GM19467 (cell line): ENCODE data around the gene ANO9.
"Not testable (repeated sequence)": the region's sequence is repeated elsewhere in the genome, so short reads cannot be mapped to it uniquely, and the experiment has no call there.

Experiments used
- ATAC-seq: cut with Tn5 transposase; IDR thresholded peaks from one replicate; pipeline ENCODE4 v1.9.1; 2021; ENCODE audit warnings: mild to moderate bottlenecking, moderate library complexity; ENCODE audit not compliant: unreplicated experiment

The ANO9 gene

DNA sequence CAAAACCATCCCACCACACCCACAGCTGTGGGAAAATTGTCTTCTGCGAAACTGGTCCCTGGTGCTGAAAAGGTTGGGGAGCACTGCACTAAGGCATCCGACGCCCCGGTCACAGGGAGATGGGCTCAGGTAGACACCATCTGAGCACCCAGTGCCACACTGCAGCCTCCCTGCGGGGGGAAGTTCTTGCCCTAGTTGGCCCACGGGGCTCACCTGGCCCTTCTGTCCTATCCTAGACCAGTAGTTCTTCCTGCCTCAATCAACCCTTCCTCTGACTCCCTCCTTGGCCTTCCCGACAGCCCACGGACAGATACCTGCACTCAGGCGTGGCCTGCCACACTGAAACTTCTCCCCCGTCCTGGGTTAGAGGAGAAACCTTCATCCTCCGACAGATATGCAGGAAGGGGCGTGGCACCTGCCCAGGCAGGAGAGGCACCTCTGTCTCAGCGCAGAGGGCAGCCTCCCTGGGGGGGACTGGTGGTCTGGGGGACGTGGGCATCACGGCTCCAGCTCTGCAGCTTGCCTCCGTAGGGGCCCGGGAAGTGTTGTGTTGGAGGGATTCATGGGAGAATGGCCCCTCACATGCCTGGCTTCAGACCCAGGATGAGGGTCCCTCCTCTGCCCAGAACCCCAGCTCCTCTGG lies 4.5 kb downstream of the ANO9 start:
- no peak for ATAC-seq

DNA sequence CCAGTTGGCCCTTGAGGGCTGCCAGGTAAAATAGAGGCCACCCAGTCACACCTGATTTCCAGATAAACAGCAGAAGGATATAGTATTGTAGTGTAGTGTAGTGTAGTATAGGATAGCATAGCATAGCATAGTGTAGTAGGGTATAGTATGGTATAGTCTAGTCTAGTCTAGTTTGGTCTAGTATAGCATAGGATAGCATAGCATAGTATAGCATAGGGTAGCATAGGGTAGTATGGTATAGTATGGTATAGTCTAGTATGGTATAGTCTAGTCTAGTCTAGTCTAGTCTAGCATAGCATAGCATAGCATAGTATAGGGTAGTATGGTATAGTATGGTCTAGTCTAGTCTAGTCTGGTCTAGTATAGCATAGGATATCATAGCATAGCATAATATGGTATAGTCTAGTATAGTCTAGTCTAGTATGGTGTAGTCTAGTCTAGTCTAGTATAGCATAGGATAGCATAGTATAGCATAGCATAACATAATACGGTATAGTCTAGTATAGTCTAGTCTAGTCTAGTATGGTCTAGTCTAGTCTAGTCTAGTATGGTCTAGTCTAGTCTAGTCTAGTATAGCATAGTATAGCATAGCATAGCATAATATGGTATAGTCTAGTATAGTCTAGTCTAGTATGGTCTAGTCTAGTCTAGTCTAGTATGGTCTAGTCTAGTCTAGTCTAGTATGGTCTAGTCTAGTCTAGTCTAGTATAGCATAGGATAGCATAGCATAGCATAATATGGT lies 6.6 kb downstream of the ANO9 start:
- ATAC-seq: not testable (repeated sequence)

DNA sequence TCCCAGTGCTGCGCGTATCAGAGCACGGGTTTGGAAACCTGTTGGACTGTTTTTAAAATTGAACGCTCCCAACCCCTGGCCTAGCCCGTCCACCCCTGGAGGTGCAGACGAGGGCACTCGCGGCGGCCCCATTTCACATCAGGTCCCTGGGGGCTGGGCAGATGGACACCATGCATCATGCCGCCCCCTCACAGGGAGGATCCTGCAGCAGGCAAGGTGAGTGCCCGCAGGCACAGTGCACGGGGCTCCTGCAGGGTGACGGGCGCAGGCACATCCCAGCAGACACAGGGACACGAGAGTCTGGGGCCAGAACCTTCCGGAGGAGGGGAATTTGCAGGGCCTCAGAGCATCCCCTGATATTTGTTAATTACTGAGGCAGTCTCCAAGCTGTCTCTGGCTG lies 7.3 kb downstream of the ANO9 start:
- ATAC-seq: no peak

DNA sequence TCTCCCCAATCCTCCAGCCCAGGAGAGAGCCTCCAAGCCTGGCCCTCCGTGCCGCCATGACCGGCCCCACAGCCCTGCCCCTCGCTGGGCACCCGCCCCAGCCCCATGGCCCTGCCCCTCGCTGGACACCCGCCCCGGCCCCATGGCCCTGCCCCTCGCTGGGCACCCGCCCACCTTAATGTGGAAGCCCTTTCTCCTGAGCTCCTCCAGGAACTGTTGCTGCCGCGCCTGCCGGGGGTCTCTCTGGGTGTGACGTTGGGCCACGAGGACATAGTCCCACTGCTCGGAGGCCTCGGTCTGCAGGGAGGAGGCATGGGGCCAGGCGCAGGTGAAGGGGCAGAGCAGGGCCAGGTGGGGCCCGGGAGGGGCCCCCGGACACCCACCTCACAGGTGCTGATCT lies 8.2 kb downstream of the ANO9 start:
- no peak for ATAC-seq

DNA sequence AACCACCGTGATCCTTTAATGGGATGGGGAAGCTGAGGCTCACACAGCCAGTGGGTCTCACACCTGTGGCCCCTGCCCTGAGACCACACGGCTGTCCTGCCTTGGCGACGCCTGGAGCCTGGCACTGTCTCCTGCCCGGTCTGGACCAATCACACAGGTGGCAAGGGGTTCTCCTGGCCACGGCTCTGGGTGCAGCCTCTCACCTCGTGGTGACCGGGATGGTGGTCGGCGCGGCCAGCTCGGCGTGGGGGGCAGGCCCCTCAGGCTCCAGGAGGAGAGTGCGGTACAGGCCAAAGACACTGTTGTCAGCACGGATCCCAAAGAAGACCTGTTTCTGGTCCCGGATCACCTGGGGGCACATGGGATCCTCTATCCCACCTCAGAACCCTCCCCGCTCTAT lies 8.7 kb downstream of the ANO9 start:
- ATAC-seq: no peak

DNA sequence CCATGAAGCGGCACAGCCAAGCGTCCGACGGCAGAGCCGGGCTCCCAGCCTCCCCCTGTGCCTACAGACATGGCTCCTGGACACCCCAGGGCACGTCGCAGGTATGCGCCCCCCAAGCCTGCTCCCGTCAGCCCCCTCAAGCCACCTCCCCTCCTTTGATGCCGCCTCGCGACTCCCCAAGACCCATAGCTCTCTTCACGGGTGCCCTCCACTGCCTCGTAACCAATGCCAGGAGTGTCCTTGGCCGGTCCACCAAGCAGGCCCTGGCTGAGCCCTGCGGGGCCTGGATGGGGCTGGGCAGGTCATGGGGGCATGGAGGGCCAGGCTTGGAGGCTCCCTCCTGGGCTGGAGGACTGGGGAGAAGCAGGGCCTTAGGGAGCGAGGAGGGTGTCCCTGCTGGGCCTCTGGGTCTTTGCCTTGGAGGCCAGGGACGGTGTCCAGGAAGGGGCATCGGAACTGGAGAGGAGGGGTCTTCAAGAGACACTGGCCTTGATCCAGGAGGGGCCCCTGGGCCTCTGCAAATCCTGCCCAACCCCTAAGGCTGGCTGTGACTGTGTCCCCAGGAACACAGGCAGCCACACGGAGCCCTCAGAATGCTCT lies 9.2 kb downstream of the ANO9 start:
- ATAC-seq: no peak

DNA sequence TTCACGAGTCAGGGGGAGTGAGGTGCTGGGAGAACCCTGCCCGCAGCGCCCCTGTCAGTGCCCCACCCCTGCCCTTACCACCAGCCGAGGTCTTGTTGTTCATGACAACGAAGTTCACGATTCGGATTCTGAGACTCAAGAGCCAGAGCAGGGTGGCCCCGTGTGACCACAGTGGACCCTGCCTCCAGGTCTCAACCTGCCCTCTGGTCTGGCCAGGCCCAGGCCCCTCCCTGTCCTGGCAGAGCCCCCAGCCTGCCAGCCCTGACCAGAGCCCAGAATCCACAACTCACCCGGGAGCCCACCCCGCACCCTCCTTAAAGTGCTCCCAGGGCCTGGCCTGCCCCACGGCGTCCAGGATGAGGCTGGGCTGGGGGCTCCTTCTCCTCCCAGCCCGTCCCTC lies 9.9 kb downstream of the ANO9 start:
- ATAC-seq: no peak

DNA sequence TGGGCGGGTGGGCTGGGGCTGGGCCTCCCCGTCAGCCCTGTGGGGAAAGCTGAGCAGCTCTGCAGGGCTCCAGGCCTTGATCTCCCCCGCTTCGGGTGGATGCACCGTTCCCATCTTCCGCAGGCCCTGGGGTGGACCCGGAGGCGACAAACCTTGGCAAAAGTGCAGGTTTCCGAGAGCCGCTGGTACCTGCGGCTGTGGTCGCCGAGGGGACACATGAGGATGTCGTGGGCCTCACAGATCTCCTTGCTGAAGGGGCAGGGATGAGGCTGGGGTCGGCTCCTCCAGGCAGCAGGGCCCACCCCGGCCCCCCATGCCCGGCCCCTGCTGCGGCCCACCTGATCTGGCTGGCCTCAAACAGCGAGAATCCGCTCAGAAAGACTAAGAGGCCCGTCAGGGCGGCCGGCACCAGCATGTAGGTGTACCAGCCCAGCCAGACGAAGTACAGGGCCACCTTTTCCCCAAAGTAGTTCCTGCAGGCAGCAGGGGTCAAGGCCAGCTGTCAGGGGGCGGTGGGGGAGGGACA lies 11.8 kb downstream of the ANO9 start:
- ATAC-seq: no peak

DNA sequence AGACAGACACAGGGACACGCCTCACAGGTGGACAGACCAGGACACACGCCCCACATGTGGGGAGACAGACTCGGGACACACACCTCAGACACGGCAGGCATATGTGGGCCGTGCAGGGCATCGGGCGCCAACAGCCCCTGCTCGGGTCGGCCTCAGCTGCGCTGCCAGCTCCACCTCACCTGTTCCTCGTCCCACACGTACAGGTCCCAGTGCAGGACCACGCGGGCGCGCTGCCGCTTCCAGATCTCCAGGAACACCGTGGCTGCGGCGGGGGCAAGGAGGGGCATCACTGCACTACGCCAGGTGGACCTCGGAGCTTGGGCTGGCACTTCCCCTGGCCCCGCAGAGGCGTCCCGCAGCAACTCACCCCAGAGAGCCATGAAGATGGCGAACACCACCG lies 12.4 kb downstream of the ANO9 start:
- ATAC-seq: no peak

DNA sequence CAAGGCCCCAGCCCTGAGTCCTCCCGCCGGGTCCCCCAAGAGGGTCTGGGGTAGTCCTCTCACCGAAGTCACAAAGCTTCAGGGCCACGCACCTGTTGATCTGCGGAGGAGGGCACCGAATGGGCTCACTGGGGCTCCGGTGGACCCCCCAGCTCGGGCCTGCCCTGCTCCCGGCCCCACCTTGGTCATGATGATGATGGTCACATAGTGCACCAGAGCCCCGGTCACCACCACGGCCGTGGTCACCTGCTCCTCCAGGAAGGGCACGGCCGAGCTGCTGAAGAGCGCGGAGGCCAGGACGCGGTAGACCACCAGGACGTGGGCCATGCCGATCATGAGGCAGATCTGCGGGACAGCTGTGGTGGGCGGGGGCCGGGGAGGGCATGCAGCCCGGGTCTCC lies 13.5 kb downstream of the ANO9 start:
- no peak for ATAC-seq

DNA sequence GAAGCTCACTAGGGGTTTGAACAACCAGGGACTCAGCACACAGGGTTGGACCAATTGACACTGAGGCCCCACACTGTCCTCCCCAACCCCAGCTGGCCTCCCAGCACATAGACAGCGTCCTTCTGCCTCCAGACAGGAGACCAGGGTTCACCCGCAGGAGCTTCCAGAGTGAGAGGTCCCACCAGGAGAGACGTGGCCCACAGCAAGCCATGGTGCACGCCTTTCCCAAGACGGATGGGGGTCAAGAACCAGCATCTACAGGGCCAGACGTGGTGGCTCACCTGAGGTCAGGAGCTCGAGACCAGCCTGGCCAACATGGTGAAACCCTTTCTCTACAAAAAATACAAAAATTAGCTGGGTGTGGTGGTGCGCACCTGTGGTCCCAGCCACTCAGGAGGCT lies 15.0 kb downstream of the ANO9 start:
- no peak for ATAC-seq

DNA sequence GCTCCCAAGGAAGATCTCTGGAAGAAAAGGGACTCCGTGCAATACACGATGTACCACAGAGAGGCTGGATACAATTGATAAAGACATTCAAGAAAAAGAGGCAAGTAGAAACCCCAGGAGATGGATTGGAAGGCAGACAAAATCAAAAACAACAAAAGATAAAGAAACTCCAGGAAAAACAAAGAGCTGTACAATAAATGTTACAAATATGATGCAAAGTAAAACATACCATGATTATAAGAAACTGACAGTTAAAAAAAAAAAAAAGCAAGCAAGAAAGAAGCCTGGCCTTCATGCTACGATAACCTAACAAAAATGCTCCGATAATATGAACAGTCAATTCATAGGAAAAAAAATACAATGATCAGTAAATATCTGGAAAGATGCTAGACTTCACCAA lies 16.5 kb downstream of the ANO9 start:
- ATAC-seq: no peak

DNA sequence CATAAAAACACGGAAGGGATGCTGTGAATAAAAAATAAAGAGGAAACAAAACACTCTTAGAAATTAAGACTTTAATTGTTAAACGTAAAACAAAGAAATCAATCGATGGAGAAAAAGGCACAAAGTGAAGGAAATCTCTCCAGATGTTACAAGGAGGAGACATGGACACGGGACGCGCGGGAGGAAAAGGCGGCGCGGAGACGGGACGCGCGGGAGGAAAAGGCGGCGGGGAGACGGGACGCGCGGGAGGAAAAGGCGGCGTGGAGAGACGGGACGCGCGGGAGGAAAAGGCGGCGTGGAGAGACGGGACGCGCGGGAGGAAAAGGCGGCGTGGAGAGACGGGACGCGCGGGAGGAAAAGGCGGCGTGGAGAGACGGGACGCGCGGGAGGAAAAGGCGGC lies 17.0 kb downstream of the ANO9 start:
- ATAC-seq: not testable (repeated sequence)

DNA sequence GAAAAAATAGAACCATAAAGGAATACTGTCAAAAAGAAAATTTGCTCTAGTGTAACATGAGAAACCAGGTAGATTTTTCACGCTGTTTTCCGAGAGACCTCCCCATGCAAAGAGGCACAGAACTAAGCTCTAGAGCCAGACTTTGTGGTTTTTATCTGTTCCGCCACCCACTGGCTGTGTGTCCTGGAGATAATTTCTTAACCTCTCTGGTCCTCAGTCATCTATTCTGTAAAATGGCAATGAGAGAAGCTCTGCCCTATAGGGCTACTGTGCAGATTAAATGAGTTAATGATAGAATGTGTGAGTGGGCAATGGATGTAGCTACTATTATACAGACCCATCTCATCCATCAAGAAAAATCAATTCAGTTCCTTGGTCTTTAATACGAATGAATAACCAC lies 17.6 kb downstream of the ANO9 start:
- no peak for ATAC-seq

DNA sequence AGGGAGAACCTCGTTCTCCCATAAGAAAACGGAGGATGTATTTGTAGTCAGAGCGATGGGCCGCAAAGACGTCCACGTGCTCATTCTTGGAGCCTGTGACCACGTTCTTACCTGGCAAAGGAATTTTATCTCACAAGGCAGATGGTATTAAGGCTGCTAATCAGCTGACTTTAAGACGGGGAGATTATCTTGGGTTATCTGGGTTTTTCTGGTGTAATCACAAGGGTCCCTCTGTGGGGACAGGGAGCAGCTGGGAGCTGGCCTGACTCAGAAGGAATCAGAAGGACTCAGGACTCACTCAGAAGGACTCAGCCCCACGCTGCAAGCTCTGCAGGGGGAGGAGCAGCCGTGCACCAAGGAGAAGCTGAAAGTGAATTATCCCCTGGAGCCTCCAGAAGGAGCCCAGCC lies 19.6 kb downstream of the ANO9 start:
- no peak for ATAC-seq

DNA sequence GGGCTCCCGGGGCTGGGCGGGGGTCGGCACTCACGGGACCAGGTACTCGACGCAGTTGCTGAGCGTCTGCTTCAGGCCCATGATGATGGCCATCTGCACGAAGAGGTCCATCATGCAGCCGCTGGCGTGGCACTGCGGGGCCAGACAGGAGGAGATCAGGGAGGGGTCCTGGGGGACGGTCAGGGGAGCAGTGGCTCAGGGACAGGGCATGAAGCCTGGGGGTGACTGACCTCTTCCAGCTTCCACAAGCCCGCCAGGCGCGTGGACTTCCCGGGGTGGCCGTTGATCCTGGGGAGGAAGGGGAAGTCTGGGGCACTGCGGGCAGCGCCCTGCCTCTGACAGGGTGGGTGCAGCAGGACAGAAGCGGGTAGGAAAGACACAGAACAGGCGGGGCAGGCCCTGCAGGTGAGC lies 20.9 kb downstream of the ANO9 start:
- ATAC-seq: no peak

DNA sequence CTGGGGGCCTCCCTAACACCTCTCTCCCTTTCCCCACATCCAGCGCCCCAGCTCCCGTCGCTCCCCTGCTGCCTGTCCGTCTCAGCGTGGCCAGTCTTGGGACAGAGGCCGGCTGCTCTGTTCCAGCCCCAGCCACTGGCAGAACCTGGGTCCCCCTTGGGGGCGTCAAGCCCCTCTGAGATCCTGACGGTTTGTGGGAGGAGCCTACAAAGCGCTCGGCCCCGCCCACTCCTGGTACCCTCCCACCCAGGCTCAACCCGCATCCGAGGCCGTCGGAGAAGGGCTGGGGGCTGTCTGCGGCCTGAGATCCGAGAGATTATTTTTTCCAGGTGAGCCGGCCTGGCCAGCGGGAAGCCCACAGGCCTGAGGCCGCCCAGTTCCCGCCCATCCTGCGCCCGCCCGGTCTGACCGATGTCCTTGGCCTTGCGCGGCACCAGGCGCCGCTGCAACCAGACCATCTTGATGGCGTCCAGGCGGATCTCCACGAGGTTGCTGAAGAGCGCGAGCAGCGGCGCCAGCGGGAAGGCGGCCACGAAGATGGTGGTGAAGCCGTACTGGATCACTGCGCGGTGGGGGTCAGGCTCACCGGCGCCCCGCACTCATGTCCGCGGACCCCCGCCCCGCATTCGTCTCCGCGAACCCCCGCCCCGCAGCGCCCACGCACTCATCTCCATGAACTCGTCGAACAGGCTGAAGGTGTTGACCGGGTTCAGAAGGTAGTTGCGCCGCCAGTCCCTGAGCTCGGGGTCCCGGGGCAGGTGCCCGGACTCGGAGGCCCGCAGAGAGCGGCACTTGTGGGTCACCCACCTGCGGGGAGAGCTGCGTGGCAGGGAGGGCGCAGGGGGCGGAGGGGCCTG lies 21.5 kb downstream of the ANO9 start:
- no peak for ATAC-seq

DNA sequence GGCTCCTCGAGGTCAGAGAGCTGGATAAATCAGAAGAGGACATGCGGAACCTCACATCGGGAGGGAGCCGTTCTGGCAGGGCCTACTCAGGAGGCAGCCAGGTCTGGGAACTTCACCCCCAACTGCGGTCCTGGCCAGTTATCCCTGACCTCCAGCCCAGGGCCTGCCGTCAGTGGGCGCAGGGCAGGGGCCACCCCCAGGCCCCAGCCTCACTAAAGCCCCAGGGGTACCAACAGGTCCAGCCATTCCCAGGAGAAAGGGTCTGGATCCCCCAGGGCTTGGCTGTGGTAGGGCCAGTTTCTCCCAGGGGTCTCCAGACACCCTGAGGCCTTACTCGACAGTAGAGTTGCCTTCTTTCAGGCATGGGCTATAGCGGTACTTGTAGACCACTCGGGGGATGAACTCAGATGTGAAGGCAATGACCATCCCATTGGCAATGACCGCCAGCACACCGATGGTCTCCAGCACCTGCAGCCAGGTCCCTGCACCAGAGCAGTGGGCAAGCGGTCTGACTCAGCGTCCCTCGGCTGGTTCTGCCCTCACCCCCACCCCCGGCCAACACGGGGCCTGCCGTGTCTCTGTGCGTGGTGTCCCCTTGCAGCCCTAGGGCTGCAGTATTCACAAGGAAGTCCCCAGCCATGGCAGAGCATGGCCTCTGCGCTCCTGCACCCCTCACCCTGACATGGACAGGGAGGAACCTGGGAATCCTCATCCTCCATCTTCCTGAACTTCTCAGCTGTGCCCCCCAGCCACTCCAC lies 22.4 kb downstream of the ANO9 start:
- ATAC-seq: no peak

DNA sequence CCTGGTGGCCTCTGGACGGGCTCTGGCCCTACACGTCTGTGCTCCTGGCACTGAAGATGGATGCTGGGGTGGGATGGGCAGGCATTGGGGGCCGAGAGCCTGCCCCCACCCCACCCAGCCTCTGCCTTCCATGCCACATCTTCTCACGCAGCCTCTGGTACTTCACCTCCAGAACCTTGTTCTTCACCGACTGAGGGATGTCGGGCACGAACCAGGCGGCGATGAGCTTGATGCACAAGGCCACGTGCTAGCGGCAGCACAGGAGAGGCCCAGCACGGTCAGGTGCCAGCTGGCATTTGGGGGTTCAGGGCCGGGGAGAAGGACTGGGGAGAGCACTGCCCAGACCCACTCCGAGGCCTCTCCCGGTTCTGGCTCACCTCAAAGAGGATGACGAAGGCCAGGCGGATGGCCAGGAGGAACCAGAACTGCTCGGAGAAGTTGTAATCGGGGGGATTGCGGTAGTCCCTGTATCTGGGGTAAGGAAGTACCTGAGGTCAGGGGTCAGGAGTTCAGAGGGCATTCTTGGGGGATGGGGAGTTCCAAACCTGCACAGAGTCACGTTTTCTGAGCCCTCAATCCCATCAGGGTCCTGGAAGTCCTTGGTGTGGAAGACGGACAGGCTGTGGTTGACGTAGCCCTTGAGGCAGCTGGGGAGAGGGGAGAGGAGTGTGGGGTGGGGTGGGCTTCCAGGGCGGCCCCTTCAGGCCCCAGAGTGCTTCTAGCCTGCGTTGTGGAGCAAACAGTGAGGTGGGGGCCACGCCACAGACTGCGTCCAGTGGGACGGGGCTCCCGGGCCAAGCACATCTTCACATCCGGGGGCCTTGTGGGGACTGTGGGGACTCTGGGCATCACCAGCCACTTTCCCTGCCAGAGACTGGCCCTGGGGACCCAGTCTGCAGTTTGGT lies 23.2 kb downstream of the ANO9 start:
- no peak for ATAC-seq
